Trophoblast cell (in vitro differentiated cells and primary cell): ENCODE data around the gene CGNL1.

Experiments
- DNase-seq, 2 donors: peaks; one replicate each; pipeline ENCODE4 v3.0.0-alpha.2; 2016
- H2AFZ ChIP-seq: 2 replicates; pipeline ENCODE4 v1.6.1; 2013; ENCODE audit warnings: low read length, moderate library complexity, mild to moderate bottlenecking; ENCODE audit not compliant: insufficient read depth, poor library complexity
- H2AK5ac ChIP-seq: 2 replicates; pipeline ENCODE4 v1.6.1; 2013; ENCODE audit warnings: mild to moderate bottlenecking, low read length
- H2BK120ac ChIP-seq: 2 replicates; pipeline ENCODE4 v1.6.1; 2013; ENCODE audit warnings: low read length, mild to moderate bottlenecking, moderate library complexity; ENCODE audit not compliant: insufficient read depth, poor library complexity
- H2BK12ac ChIP-seq: 2 replicates; pipeline ENCODE4 v1.6.1; 2013; ENCODE audit warnings: mild to moderate bottlenecking, low read length, moderate library complexity
- H2BK5ac ChIP-seq: 2 replicates; pipeline ENCODE4 v1.6.1; 2013; ENCODE audit warnings: low read length, low read depth, moderate library complexity, mild to moderate bottlenecking; ENCODE audit not compliant: poor library complexity
- H3K14ac ChIP-seq: 2 replicates; pipeline ENCODE4 v1.6.1; 2013; ENCODE audit warnings: mild to moderate bottlenecking, low read length
- H3K18ac ChIP-seq: 2 replicates; pipeline ENCODE4 v1.6.1; 2013; ENCODE audit warnings: mild to moderate bottlenecking, low read length
- H3K23ac ChIP-seq: 2 replicates; pipeline ENCODE4 v1.6.1; 2013; ENCODE audit warnings: low read length
- H3K27ac ChIP-seq: 2 replicates; pipeline ENCODE4 v1.5.1; 2013; ENCODE audit warnings: low read depth, mild to moderate bottlenecking, inconsistent platforms, low read length, moderate library complexity
- H3K27me3 ChIP-seq: 2 replicates; pipeline ENCODE4 v1.6.1; 2013; ENCODE audit warnings: inconsistent platforms, mild to moderate bottlenecking, low read length, moderate library complexity; ENCODE audit not compliant: insufficient read depth
- H3K36me3 ChIP-seq, 2 experiments: 1 replicate in 1 of 2; 2 replicates in 1 of 2; pipeline ENCODE4 v1.6.1; 2013; ENCODE audit warnings: low read length in 2 of 2, mild to moderate bottlenecking in 2 of 2, moderate library complexity in 1 of 2; ENCODE audit not compliant: insufficient read depth in 2 of 2, control insufficient read depth in 1 of 2
- H3K4ac ChIP-seq: 2 replicates; pipeline ENCODE4 v1.6.1; 2013; ENCODE audit warnings: low read depth, mild to moderate bottlenecking, low read length, moderate library complexity
- H3K4me1 ChIP-seq, 2 experiments: 1 replicate in 1 of 2; 2 replicates in 1 of 2; pipeline ENCODE4 v1.6.1; 2013; ENCODE audit warnings: low read length in 2 of 2, mild to moderate bottlenecking in 2 of 2, moderate library complexity in 1 of 2; ENCODE audit not compliant: insufficient read depth in 2 of 2, control insufficient read depth in 1 of 2
- H3K4me2 ChIP-seq: 2 replicates; pipeline ENCODE4 v1.6.1; 2013; ENCODE audit warnings: inconsistent platforms, mild to moderate bottlenecking, low read length, moderate library complexity
- H3K4me3 ChIP-seq: 2 replicates; pipeline ENCODE4 v1.5.1; 2013; ENCODE audit warnings: mild to moderate bottlenecking, low read depth, low read length, inconsistent platforms
- H3K79me1 ChIP-seq: one replicate; pipeline ENCODE4 v1.6.1; 2013; ENCODE audit warnings: low read length
- H3K79me2 ChIP-seq: 2 replicates; pipeline ENCODE4 v1.6.1; 2013; ENCODE audit warnings: low read length, mild to moderate bottlenecking; ENCODE audit not compliant: control insufficient read depth, insufficient read depth, poor library complexity
- H3K9ac ChIP-seq: 2 replicates; pipeline ENCODE4 v1.6.1; 2013; ENCODE audit warnings: mild to moderate bottlenecking, low read length
- H3K9me3 ChIP-seq: 2 replicates; pipeline ENCODE4 v1.6.1; 2013; ENCODE audit warnings: low read depth, mild to moderate bottlenecking, control low read depth, inconsistent platforms, low read length; ENCODE audit not compliant: insufficient read depth
- H4K12ac ChIP-seq: 2 replicates; pipeline ENCODE4 v1.6.1; 2013; ENCODE audit warnings: low read depth, mild to moderate bottlenecking, low read length, moderate library complexity
- H4K8ac ChIP-seq: 2 replicates; pipeline ENCODE4 v1.6.1; 2013; ENCODE audit warnings: low read depth, mild to moderate bottlenecking, low read length, moderate library complexity
- H4K91ac ChIP-seq: one replicate; pipeline ENCODE4 v1.6.1; 2013; ENCODE audit warnings: low read depth, mild to moderate bottlenecking, low read length, moderate library complexity
- WGBS: extraction: QIAGEN DNeasy Blood & Tissue Kit; methylation state at CpG from one replicate; pipeline ENCODE4 v1.1.7; 2013; ENCODE audit warnings: missing lambda C conversion rate; ENCODE audit not compliant: insufficient read length, insufficient coverage; ENCODE audit errors: extremely low coverage; 5-methylcytosine and 5-hydroxymethylcytosine counted together

The CGNL1 gene

DNA sequence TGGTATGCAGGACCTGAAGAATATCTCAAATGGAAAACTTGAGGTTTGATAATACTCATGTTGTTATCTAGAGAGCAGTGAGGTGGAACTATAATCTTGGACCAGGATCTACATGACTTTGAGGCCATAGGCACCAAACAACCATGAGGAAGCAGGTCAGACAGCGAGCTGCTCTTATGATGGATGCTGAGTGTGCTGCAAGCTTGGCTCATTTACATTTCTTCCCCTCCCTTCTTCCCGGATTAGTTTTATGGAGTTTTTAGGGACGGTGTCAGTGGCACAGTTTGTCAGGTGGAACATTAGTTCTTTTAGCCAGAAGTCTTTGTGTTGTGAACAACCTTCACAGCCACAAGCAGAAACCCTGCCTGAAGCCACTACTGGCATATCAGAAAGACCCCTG lies 207.4 kb downstream of the CGNL1 start:
- no peak overlapping the region for H3K4me2 ChIP-seq
- H3K18ac ChIP-seq, result no peak overlapping the region
- no peak for DNase-seq
- H3K4me3 ChIP-seq, result no peak overlapping the region
- no peak overlapping the region for H3K27ac ChIP-seq
- H2BK120ac ChIP-seq, result no peak overlapping the region
- no peaks in the 10 kb centered on the region for H3K79me1 ChIP-seq
- no peak overlapping the region for H4K12ac ChIP-seq
- no peak overlapping the region for H4K91ac ChIP-seq
- no peak overlapping the region for H3K4ac ChIP-seq
- H3K14ac ChIP-seq, result no peak overlapping the region
- H3K27me3 ChIP-seq, result no peaks in the 10 kb centered on the region
- no CpG with 5 or more reads among the region's 3 CpGs for WGBS
- H3K36me3 ChIP-seq, result no peaks in the 10 kb centered on the region
- no peaks in the 10 kb centered on the region for H3K79me2 ChIP-seq
- no peak overlapping the region for H4K8ac ChIP-seq
- H3K9me3 ChIP-seq, result peaks cover 7% of the 10 kb centered on the region
- H2AFZ ChIP-seq, result no peak overlapping the region
- H3K23ac ChIP-seq, result no peak overlapping the region
- H2BK5ac ChIP-seq, result no peak overlapping the region
- no peak overlapping the region for H3K9ac ChIP-seq
- no peak overlapping the region for H2BK12ac ChIP-seq
- H3K4me1 ChIP-seq, result peaks cover 2% of the 10 kb centered on the region in 2 experiments
- H2AK5ac ChIP-seq, result no peak overlapping the region

DNA sequence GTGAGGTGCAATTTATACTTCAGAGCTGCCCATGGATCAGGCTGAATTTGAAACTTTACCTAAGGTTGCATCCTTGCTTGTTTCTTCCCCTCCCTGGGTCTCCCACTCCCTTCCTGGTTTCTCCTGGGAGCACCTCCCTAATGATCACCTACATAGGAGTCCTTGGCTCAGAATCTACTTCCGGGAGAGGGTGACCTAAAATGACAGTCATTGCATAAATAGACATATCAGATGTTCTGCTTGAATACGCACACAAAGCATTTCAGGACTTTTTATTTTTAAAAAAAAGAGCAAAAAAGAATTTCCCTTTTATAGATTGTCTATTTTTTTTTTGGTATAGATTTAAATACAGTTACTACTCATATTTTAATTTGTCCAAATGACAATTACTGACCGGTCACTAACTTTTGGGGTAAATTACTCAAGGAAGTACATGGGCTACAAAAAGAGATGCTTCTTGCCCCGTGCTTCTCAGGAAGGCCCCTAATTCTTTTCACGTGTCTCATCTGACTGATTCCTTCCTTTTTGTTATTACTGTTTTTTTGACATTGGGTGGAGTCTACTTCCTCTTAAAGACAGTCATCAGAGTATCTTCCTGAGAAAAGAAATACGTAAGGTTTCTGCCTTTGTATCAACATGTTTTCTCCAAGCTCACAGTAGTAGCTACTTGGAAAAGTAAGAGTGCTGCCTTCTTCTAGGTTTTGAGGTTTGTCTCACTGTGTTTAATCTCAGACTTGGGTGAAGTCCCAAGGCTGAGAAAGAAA lies 210.5 kb downstream of the CGNL1 start:
- no peak overlapping the region for H2BK120ac ChIP-seq
- no peak overlapping the region for H3K4me2 ChIP-seq
- H3K18ac ChIP-seq, result no peak overlapping the region
- H2BK12ac ChIP-seq, result no peak overlapping the region
- peaks cover 10% of the 10 kb centered on the region for H3K9me3 ChIP-seq
- H3K27me3 ChIP-seq, result no peaks in the 10 kb centered on the region
- H4K12ac ChIP-seq, result no peak overlapping the region
- H2AK5ac ChIP-seq, result no peak overlapping the region
- H4K8ac ChIP-seq, result no peak overlapping the region
- peak in 1 of 2 donors; percentile 10 for DNase-seq
- H3K79me1 ChIP-seq, result no peaks in the 10 kb centered on the region
- H3K4ac ChIP-seq, result no peak overlapping the region
- H3K4me1 ChIP-seq, result peaks cover 7 to 8% of the 10 kb centered on the region in 2 experiments
- H4K91ac ChIP-seq, result no peak overlapping the region
- H3K4me3 ChIP-seq, result no peak overlapping the region
- H2BK5ac ChIP-seq, result no peak overlapping the region
- H3K23ac ChIP-seq, result no peak overlapping the region
- no peaks in the 10 kb centered on the region for H3K79me2 ChIP-seq
- H2AFZ ChIP-seq, result no peak overlapping the region
- no peak overlapping the region for H3K27ac ChIP-seq
- H3K9ac ChIP-seq, result no peak overlapping the region
- no CpG with 5 or more reads among the region's 6 CpGs for WGBS
- H3K14ac ChIP-seq, result no peak overlapping the region
- H3K36me3 ChIP-seq, result no peaks in the 10 kb centered on the region

DNA sequence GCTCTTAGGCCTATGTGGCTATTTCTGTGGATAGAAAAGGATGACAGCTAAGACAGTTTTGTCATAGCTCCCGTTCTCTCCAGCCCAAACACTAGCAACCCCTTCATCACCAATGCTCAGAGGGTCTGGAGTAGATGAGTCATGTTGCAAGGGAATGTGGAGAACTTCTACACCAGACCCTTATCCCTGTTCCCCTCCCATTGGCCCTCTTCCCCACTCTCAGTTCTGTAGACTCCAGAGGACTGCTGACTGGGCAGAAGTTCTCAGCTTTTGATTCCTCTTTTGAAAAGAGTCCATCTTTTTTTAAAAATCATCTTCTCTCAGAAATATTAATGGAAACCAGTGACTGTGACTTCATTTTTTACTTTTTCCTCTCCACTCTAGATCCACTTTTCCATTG lies 213.0 kb downstream of the CGNL1 start:
- Histone ChIP-seq H3K18ac (no peak overlapping the region), H3K14ac (no peak overlapping the region), H3K4ac (no peak overlapping the region), H3K4me1 (peaks cover 7 to 8% of the 10 kb centered on the region in 2 experiments), H3K4me2 (no peak overlapping the region), H3K9me3 (peaks cover 5% of the 10 kb centered on the region), H3K79me2 (no peaks in the 10 kb centered on the region), H3K27ac (no peak overlapping the region), H4K91ac (no peak overlapping the region), H3K23ac (no peak overlapping the region), H4K12ac (no peak overlapping the region), H3K27me3 (no peaks in the 10 kb centered on the region), H3K4me3 (no peak overlapping the region), H3K36me3 (no peaks in the 10 kb centered on the region), H3K79me1 (no peaks in the 10 kb centered on the region), H2BK120ac (no peak overlapping the region), H3K9ac (no peak overlapping the region), H2AK5ac (no peak overlapping the region), H4K8ac (no peak overlapping the region), H2BK5ac (no peak overlapping the region), H2BK12ac (no peak overlapping the region), H2AFZ (no peak overlapping the region)
- WGBS, result no CpG with 5 or more reads among the region's 1 CpG
- no peak for DNase-seq

DNA sequence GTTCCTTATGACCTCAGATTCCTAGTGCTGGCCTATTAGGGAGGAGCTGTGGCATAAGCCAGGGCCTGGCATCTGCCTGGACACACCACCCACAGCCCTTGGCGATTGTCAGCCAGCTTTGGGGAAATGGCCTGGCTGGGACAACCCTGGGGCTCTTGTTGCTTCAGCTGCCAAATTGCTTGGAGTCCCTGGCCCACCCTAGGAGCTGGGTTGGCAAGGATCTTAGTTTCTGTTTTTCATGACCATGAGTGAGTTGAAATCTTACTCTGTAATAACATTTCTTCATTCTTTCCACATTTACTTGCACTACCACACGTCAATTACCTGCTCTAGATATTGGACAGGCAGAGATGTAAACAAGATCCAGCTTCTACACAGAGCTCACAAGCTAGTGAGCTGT lies 213.4 kb downstream of the CGNL1 start:
- Histone ChIP-seq H3K27me3 (no peaks in the 10 kb centered on the region), H3K4me1 (peaks cover 7 to 8% of the 10 kb centered on the region in 2 experiments), H4K12ac (no peak overlapping the region), H3K23ac (no peak overlapping the region), H3K4me3 (no peak overlapping the region), H3K79me1 (no peaks in the 10 kb centered on the region), H4K8ac (no peak overlapping the region), H3K9ac (no peak overlapping the region), H3K4me2 (no peak overlapping the region), H3K4ac (no peak overlapping the region), H3K27ac (no peak overlapping the region), H3K18ac (no peak overlapping the region), H2BK5ac (no peak overlapping the region), H2BK120ac (no peak overlapping the region), H2AFZ (no peak overlapping the region), H3K36me3 (no peaks in the 10 kb centered on the region), H3K9me3 (peaks cover 5% of the 10 kb centered on the region), H3K14ac (no peak overlapping the region), H2BK12ac (no peak overlapping the region), H4K91ac (no peak overlapping the region), H3K79me2 (no peaks in the 10 kb centered on the region), H2AK5ac (no peak overlapping the region)
- no peak for DNase-seq
- WGBS, result no CpG with 5 or more reads among the region's 2 CpGs
